Hepatocyte (in vitro differentiated cells): ENCODE results near the gene ZFR2. TPM values are rescaled to one million over a fixed set of nuclear protein-coding genes. Genes with fewer than 3 reads are reported as not detected.

Source experiments
- DNase-seq: peaks from one replicate; pipeline ENCODE4 v3.0.0-alpha.2; 2016; ENCODE audit warnings: low spot score
- H2AFZ ChIP-seq: fragments of 200-600 bp; sonication (generic); 2 replicates; pipeline ENCODE4 v1.6.0; 2016; ENCODE audit warnings: antibody characterized with exemption, mild to moderate bottlenecking
- H3K27ac ChIP-seq: fragments of 200-600 bp; sonication (generic); 2 replicates; pipeline ENCODE4 v1.5.1; 2016; ENCODE audit warnings: mild to moderate bottlenecking
- H3K27me3 ChIP-seq: fragments of 200-600 bp; sonication (generic); 2 replicates; pipeline ENCODE4 v1.6.1; 2016
- H3K36me3 ChIP-seq: fragments of 200-600 bp; sonication (generic); replicated peaks from 2 replicates; pipeline ENCODE4 v1.5.1; 2016; ENCODE audit warnings: low read depth; ENCODE audit not compliant: insufficient read depth
- H3K4me1 ChIP-seq: fragments of 200-600 bp; sonication (generic); 2 replicates; pipeline ENCODE4 v1.5.1; 2016; ENCODE audit warnings: mild to moderate bottlenecking, moderate library complexity; ENCODE audit not compliant: insufficient read depth
- H3K4me2 ChIP-seq: fragments of 200-600 bp; sonication (generic); 2 replicates; pipeline ENCODE4 v1.6.0; 2016
- H3K4me3 ChIP-seq: fragments of 200-600 bp; sonication (generic); 2 replicates; pipeline ENCODE4 v1.5.1; 2016; ENCODE audit warnings: mild to moderate bottlenecking
- H3K79me2 ChIP-seq: fragments of 200-600 bp; sonication (generic); 2 replicates; pipeline ENCODE4 v1.6.0; 2017; ENCODE audit warnings: mild to moderate bottlenecking
- H3K9me2 ChIP-seq: fragments of 200-600 bp; sonication (generic); replicated peaks from 2 replicates; pipeline ENCODE4 v1.6.0; 2017; ENCODE audit warnings: mild to moderate bottlenecking; ENCODE audit not compliant: insufficient read depth
- H3K9me3 ChIP-seq: fragments of 200-600 bp; sonication (generic); 2 replicates; pipeline ENCODE4 v1.5.1; 2016; ENCODE audit warnings: low read depth, mild to moderate bottlenecking
- H4K20me1 ChIP-seq: fragments of 200-600 bp; sonication (generic); 2 replicates; pipeline ENCODE4 v1.6.0; 2016; ENCODE audit warnings: mild to moderate bottlenecking; ENCODE audit not compliant: insufficient read depth, poor library complexity, severe bottlenecking
- EZH2 ChIP-seq: fragments of 200-600 bp; sonication (generic); IDR thresholded peaks from 2 replicates; pipeline ENCODE4 v1.6.1; 2016; ENCODE audit warnings: antibody characterized with exemption, mild to moderate bottlenecking, borderline replicate concordance
- EZH2phosphoT487 ChIP-seq: fragments of 200-600 bp; sonication (generic); IDR thresholded peaks from one replicate; pipeline ENCODE4 v1.6.1; 2018; ENCODE audit warnings: antibody characterized with exemption, mild to moderate bottlenecking, low read depth, moderate library complexity; ENCODE audit not compliant: unreplicated experiment, severe bottlenecking
- WGBS: methylation state at CpG from one replicate; pipeline ENCODE4 v1.1.6; 2016; ENCODE audit warnings: low lambda C conversion rate; ENCODE audit errors: missing lambda C conversion rate; 5-methylcytosine and 5-hydroxymethylcytosine counted together
- polyA plus RNA-seq: library from polyadenylated mRNA; unstranded; fragments of >200 nt; fragmentation: Nextera tagmentation; extraction: Ambion mirVana; gene quantifications from 2 replicates; pipeline ENCODE4 v1.2.1, GENCODE V29; 2016
- total RNA-seq: library from RNA; depleted of rRNA; stranded (reverse); fragments of >200 nt; gene quantifications from 2 replicates; pipeline ENCODE4 v1.2.3, GENCODE V29; 2014
- TF ChIP-seq, protein P1 (sequence below): fragments of 200-600 bp; sonication (generic); IDR thresholded peaks from 2 replicates; pipeline ENCODE4 v1.5.1; 2016; ENCODE audit warnings: antibody characterized with exemption, mild to moderate bottlenecking; ENCODE audit not compliant: poor library complexity

Gene ZFR2
- total and polyA plus RNA-seq, 2 experiments from 2014 or later, result 0.97 to 1.7 TPM

DNA sequence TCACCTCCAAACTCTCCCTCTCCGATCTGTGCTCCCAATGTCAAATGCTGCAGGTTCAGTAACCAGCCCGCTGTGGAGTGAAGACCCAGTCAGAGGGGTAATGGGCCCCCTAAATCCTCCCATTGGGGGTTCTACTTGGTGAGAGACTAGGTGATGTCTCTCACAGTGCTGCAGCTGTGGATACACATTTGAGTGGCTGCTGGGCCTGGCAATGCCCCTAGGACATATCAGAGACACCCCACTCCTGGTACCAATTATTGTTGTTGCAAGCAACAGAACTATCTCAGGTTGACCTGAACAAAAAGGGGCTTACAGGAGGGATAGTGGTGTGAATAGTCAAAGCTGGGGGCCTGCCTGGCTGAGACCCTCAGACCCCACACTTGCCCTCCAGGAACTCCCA, 87.2 kb downstream of the ZFR2 start:
- H3K4me1 ChIP-seq, result no peaks in the 10 kb centered on the region
- H3K27me3 ChIP-seq, result peaks cover 24% of the 10 kb centered on the region
- WGBS, result 98% methylated on average over 2 of the region's 2 CpGs

DNA sequence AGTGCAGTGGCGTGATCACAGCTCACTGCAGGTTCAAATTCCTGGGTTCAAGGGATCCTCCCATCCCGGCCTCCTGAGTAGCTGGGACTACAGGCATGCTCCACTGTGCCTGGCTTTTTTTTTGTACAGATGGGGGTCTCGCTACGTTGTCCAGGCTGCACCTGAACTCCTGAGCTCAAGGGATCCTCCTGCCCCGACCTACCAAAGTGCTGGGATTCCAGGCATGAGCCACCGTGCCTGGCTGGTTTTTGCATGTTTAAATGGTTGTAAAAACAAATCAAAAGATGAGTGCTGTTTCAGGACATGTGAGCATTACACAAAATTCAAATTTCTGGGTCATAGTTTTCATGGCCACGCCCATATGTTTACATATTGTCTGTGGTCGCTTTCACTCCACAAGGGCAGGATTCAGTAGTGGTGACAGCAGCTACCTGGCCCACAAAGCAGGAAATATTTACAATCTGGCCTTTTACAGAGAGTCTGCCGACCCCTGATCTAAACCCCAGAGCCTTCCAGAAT, 88.0 kb downstream of the ZFR2 start:
- TF ChIP-seq EZH2phosphoT487 (no peak), EZH2 (no peak)
- TF ChIP-seq, protein P1, sequence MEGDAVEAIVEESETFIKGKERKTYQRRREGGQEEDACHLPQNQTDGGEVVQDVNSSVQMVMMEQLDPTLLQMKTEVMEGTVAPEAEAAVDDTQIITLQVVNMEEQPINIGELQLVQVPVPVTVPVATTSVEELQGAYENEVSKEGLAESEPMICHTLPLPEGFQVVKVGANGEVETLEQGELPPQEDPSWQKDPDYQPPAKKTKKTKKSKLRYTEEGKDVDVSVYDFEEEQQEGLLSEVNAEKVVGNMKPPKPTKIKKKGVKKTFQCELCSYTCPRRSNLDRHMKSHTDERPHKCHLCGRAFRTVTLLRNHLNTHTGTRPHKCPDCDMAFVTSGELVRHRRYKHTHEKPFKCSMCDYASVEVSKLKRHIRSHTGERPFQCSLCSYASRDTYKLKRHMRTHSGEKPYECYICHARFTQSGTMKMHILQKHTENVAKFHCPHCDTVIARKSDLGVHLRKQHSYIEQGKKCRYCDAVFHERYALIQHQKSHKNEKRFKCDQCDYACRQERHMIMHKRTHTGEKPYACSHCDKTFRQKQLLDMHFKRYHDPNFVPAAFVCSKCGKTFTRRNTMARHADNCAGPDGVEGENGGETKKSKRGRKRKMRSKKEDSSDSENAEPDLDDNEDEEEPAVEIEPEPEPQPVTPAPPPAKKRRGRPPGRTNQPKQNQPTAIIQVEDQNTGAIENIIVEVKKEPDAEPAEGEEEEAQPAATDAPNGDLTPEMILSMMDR, result no peak
- no peak overlapping the region for H3K4me2 ChIP-seq
- DNase-seq, result no peak
- H3K4me1 ChIP-seq, result no peaks in the 10 kb centered on the region
- no peak overlapping the region for H3K4me3 ChIP-seq
- H3K27me3 ChIP-seq, result peaks cover 20% of the 10 kb centered on the region
- H4K20me1 ChIP-seq, result no peaks in the 10 kb centered on the region
- H3K36me3 ChIP-seq, result no peaks in the 10 kb centered on the region
- no peak overlapping the region for H2AFZ ChIP-seq
- H3K9me2 ChIP-seq, result no peaks in the 10 kb centered on the region
- peaks cover 2% of the 10 kb centered on the region for H3K9me3 ChIP-seq
- no peak overlapping the region for H3K27ac ChIP-seq
- 96% methylated on average over 9 of the region's 9 CpGs for WGBS
- no peaks in the 10 kb centered on the region for H3K79me2 ChIP-seq

More for the DNA sequence above, 87.2 kb downstream of the ZFR2 start:
- no peak for TF ChIP-seq EZH2phosphoT487
- TF ChIP-seq EZH2, result no peak
- TF ChIP-seq, protein P1, result no peak
- Histone ChIP-seq H3K4me3 (no peak overlapping the region), H2AFZ (no peak overlapping the region), H3K27ac (no peak overlapping the region), H3K9me2 (no peaks in the 10 kb centered on the region), H3K4me2 (no peak overlapping the region), H3K9me3 (peaks cover 2% of the 10 kb centered on the region), H3K79me2 (no peaks in the 10 kb centered on the region), H3K36me3 (no peaks in the 10 kb centered on the region), H4K20me1 (no peaks in the 10 kb centered on the region)
- DNase-seq, result no peak

DNA sequence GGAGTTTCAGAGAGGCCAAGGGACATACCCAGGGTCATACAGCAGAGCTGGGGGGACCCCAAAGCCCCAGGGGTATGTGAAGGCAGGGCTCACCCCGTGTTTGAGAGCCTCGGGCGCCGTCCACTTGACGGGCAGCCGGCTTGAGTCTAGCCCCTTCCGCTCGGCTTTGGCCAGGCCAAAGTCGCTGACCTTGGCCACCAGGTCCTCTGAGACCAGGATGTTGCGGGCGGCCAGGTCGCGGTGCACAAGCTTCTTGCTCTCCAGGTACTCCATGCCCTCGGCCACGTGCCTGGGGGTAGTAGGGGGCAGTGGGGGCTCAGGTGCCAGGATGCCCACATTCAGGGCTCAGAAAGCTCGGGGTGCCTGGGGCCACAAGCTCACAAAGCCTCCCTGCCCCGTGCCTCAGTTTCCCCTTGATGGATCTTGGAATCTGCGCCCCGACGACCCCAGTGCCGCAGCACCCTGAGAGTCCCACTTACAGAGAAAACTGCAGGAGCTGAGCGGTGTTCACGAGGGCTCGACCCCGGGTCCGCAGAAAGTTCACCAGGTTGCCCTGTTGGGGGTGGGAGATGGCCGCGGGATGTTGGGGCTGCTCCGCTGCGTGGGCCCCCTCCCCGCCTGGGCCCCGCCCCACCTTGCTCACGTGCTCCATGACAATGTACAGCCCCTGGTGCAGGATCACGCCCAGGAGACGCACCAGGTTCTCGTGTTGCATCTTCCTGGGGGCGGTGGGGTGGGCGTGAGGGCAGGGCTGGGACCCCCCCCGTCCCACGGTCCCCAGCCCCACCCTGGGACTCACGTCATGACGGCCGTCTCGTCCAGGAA, 89.7 kb downstream of the ZFR2 start:
- H3K36me3 ChIP-seq, result no peaks in the 10 kb centered on the region
- H3K9me3 ChIP-seq, result peaks cover 2% of the 10 kb centered on the region
- no peaks in the 10 kb centered on the region for H3K4me1 ChIP-seq
- no peak for TF ChIP-seq EZH2
- no peak for TF ChIP-seq EZH2phosphoT487
- TF ChIP-seq, protein P1, result no peak
- no peaks in the 10 kb centered on the region for H3K9me2 ChIP-seq
- H4K20me1 ChIP-seq, result no peaks in the 10 kb centered on the region
- no peak overlapping the region for H3K4me2 ChIP-seq
- H3K79me2 ChIP-seq, result no peaks in the 10 kb centered on the region
- H2AFZ ChIP-seq, result no peak overlapping the region
- peaks cover 2% of the 10 kb centered on the region for H3K27me3 ChIP-seq
- no peak for DNase-seq
- H3K4me3 ChIP-seq, result no peak overlapping the region
- no peak overlapping the region for H3K27ac ChIP-seq
- WGBS, result 90% methylated on average over 33 of the region's 44 CpGs
